IPS DF 6.9 (cell line): ENCODE measurements around the gene STK17A.

Experiments
- DNase-seq: peaks from one replicate; pipeline ENCODE4 v3.0.0-alpha.2; 2013; ENCODE audit warnings: low read depth, low spot score
- H3K27ac ChIP-seq: one replicate; pipeline ENCODE4 v1.5.1; 2013; ENCODE audit warnings: low read length, control low read depth
- H3K27me3 ChIP-seq: 2 replicates; pipeline ENCODE4 v1.6.1; 2013; ENCODE audit warnings: mild to moderate bottlenecking, low read length; ENCODE audit not compliant: control insufficient read depth, insufficient read depth
- H3K36me3 ChIP-seq: 2 replicates; pipeline ENCODE4 v1.6.1; 2013; ENCODE audit warnings: low read length; ENCODE audit not compliant: control insufficient read depth, insufficient read depth
- H3K4me1 ChIP-seq: 2 replicates; pipeline ENCODE4 v1.6.1; 2013; ENCODE audit warnings: low read length; ENCODE audit not compliant: control insufficient read depth, insufficient read depth
- H3K4me3 ChIP-seq: 2 replicates; pipeline ENCODE4 v1.5.1; 2013; ENCODE audit warnings: mild to moderate bottlenecking, low read length
- H3K9me3 ChIP-seq: 2 replicates; pipeline ENCODE4 v1.6.1; 2013; ENCODE audit warnings: low read length, inconsistent platforms; ENCODE audit not compliant: control insufficient read depth, insufficient read depth
- WGBS: extraction: QIAGEN DNeasy Blood & Tissue Kit; methylation state at CpG from one replicate; pipeline ENCODE4 v1.1.7; 2013; ENCODE audit warnings: mixed read lengths, missing lambda C conversion rate; ENCODE audit not compliant: insufficient read length, insufficient coverage; 5-methylcytosine and 5-hydroxymethylcytosine counted together

STK17A gene

DNA sequence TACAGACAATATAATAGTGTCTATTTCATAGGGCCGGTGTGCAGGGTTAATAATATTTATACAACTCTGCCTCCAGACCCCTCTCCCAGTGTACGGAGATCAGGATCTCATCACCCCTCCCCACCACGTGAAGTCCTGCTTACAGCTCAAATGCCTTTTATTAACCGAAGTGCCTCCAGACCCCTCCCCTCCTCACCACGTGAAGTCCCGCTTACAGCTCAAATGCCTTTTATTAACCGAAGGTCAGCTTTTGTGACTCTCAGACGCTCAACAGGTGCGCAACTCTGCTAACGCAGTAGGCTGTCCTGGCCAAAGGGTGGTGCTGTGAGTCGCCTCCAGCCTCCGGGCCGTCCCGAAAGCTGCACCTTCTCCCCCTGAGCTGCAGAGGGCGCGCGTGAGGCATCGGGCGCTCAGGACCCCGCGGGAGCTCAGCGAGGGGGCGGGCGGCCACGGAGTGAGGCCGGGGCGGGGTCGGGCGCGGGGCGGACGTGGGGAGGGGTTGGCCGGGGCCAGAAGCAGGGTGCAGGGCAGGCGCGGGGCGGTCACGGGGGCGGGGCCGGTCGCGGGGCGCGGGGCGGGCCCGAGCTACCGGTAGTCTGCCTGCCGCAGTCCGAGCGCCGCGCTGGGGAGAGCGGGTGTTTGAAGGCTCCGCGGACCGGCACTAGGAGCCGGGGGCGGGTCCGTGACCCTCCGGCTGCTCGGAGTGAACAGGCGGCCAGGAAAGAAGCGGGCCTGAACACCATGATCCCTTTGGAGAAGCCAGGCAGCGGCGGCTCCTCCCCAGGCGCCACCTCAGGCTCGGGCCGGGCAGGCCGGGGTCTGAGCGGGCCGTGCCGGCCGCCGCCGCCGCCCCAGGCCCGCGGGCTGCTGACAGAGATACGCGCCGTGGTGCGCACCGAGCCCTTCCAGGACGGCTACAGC, at the start of gene STK17A:
Gene STK17A (plus strand): TSS at position 606 of the 921 bp plus-strand sequence. CDS start 136 bp downstream, at position 742.
- Histone ChIP-seq H3K4me3 (peak within 1 kb of the TSS; percentile 78; the same call in 1 of the 2 replicates), H3K9me3 (no peaks in the 10 kb centered on the region), H3K27me3 (no peaks in the 10 kb centered on the region; the same call in 1 of the 2 replicates), H3K4me1 (peaks cover 7% of the 10 kb centered on the region; the same call in 1 of the 2 replicates), H3K27ac (no peak within 1 kb of the TSS), H3K36me3 (no peaks in the 10 kb centered on the region)
- no CpG with 5 or more reads among the region's 83 CpGs for WGBS
- peak; percentile 87 for DNase-seq

GRCh38 chr7:43533801-43534479, 49.0 kb upstream of the STK17A start:
- H3K27me3 ChIP-seq, result no peaks in the 10 kb centered on the region
- H3K4me1 ChIP-seq, result no peaks in the 10 kb centered on the region; the same call in 1 of the 2 replicates
- no CpG with 5 or more reads among the region's 6 CpGs for WGBS
- H3K27ac ChIP-seq, result no peak overlapping the region
- H3K9me3 ChIP-seq, result no peaks in the 10 kb centered on the region
- no peaks in the 10 kb centered on the region for H3K36me3 ChIP-seq
- H3K4me3 ChIP-seq, result no peak overlapping the region
- no peak for DNase-seq

DNA sequence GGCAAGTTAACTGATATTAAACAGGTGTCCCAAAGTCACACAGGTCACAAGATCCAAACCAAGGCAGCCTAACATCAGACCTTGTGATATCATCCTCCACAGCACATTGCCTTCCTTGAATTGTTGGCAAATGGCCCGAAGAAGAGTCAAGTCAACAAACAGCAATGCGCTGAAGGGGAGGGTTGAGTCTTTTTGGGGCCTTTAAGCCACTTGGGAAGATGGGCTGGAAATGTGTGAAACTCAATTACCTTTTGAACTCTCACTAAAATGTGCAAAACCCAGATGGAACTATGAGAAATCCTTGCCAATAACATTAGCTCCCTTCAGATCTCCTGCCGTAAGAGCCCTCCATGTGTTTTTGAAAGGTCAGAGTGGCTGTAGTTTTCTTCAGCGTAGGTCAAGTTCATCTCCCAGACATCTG, 47.9 kb upstream of the STK17A start:
- H3K4me1 ChIP-seq, result no peaks in the 10 kb centered on the region; the same call in 1 of the 2 replicates
- H3K36me3 ChIP-seq, result no peaks in the 10 kb centered on the region
- no peak overlapping the region for H3K4me3 ChIP-seq
- WGBS, result no CpG with 5 or more reads among the region's 4 CpGs
- no peak overlapping the region for H3K27ac ChIP-seq
- DNase-seq, result no peak
- H3K27me3 ChIP-seq, result no peaks in the 10 kb centered on the region
- no peaks in the 10 kb centered on the region for H3K9me3 ChIP-seq

- no CpG with 5 or more reads among the region's 6 CpGs for WGBS
- no peaks in the 10 kb centered on the region for H3K27me3 ChIP-seq
- no peak overlapping the region for H3K27ac ChIP-seq
- H3K4me3 ChIP-seq, result no peak overlapping the region
- DNase-seq, result no peak
- H3K9me3 ChIP-seq, result no peaks in the 10 kb centered on the region
- H3K4me1 ChIP-seq, result no peaks in the 10 kb centered on the region; the same call in 1 of the 2 replicates
- no peaks in the 10 kb centered on the region for H3K36me3 ChIP-seq
Observed at GRCh38 chr7:43535810-43536585, 46.9 kb upstream of the STK17A start.

- Histone ChIP-seq H3K9me3 (no peaks in the 10 kb centered on the region), H3K4me3 (no peak overlapping the region), H3K27me3 (no peaks in the 10 kb centered on the region), H3K4me1 (no peaks in the 10 kb centered on the region; the same call in 1 of the 2 replicates), H3K27ac (no peak overlapping the region), H3K36me3 (no peaks in the 10 kb centered on the region)
- WGBS, result no CpG with 5 or more reads among the region's 15 CpGs
- DNase-seq, result no peak
Observed at GRCh38 chr7:43536773-43537172, 46.1 kb upstream of the STK17A start.

DNA sequence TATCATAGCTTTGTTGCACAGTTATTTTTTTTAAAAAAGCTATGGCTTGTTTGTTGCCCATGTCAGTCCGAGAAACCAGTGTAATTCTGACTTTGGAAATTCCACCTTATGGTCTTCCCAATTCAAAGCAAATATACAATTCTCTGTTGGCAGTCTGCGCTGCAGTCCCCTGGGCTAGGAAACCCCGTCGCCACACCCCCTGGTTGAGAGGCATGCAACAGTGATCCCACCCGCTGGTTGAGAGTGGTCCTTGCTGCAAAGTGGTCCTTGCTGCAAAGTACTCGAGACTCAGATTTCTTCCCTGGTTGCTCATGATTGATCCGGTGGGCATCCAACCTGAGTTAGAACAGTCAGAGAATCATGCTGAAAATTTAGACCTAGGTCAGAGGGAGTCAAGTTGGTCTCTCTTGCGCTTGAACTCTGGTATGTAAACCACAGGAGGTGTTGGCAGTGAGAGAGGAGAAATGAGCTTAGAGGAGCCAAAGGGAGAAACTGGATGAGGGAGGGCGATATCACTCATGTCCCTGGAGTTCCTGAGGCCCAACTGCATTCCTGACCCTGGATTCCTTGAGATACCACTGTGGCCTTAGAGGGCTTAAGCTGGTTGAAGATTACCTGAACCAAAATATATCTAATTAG, 45.0 kb upstream of the STK17A start:
- Histone ChIP-seq H3K36me3 (no peaks in the 10 kb centered on the region), H3K4me1 (no peaks in the 10 kb centered on the region; the same call in 1 of the 2 replicates), H3K9me3 (no peaks in the 10 kb centered on the region), H3K27me3 (no peaks in the 10 kb centered on the region), H3K27ac (no peak overlapping the region), H3K4me3 (no peak overlapping the region)
- WGBS, result no CpG with 5 or more reads among the region's 9 CpGs
- no peak for DNase-seq

DNA sequence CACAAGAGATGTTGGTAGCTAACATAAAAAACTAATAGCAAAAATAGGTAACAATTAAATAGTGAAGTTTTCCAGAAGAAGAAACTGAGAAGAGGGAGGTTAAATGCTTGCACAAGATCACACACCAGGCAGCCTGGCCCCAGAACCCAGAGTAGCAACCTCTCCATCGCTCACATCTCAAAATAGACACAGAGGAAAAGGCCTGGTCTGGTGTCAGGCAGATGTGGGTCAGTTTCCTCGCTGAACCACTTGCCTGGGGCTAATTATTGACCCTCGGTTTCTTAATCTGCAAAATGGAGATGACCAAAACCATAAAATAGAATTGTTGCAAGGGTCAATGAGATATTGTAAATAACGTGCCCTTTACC, 44.5 kb upstream of the STK17A start:
- no CpG with 5 or more reads among the region's 4 CpGs for WGBS
- no peaks in the 10 kb centered on the region; the same call in 1 of the 2 replicates for H3K4me1 ChIP-seq

DNA sequence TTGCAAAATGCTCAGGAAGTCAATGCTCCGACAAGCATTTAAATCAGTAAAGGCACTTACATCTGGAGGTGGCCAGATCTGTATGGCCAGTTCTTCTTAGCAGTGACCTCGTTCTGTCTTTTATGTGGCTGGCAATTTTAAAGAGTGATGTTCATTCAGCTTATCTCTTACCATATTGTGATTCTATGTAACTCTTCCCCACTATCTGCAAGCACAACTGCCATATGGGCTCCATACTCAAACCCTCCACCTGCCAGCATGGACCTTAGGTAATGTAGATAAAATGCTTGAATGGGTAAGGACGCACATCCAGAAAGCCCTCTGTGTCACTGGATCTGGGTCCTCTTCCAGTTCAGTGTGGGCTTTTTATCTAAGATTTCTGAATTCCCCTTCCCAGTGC, 42.4 kb upstream of the STK17A start:
- no CpG with 5 or more reads among the region's 3 CpGs for WGBS
- no peak overlapping the region for H3K4me3 ChIP-seq
- no peaks in the 10 kb centered on the region for H3K9me3 ChIP-seq
- no peaks in the 10 kb centered on the region for H3K36me3 ChIP-seq
- H3K27ac ChIP-seq, result no peak overlapping the region
- no peaks in the 10 kb centered on the region; the same call in 1 of the 2 replicates for H3K4me1 ChIP-seq
- no peak for DNase-seq
- H3K27me3 ChIP-seq, result no peaks in the 10 kb centered on the region

More for the DNA sequence above, 44.5 kb upstream of the STK17A start:
- H3K9me3 ChIP-seq, result no peaks in the 10 kb centered on the region
- H3K27me3 ChIP-seq, result no peaks in the 10 kb centered on the region
- H3K4me3 ChIP-seq, result no peak overlapping the region
- no peak overlapping the region for H3K27ac ChIP-seq
- no peak for DNase-seq
- no peaks in the 10 kb centered on the region for H3K36me3 ChIP-seq

DNA sequence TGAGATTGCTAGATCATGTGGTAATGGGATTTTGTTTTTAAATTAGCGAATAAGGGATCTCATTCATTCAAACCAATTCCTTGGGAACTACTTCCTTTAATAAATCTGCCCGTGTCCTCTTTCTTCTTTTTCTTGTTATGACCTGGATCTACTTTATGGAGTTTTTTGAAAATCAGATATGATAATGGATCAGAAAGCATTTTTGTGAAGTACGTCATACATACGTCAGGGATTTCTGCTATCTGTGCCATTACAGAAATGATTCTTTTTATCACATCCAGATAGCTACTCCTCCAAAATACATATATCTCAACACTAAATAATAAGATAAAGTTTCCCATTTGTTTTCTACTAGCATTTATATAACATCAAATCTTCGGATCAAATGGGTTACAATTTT, 40.2 kb upstream of the STK17A start:
- WGBS, result 100% methylated on average over 1 of the region's 5 CpGs
- H3K9me3 ChIP-seq, result no peaks in the 10 kb centered on the region
- no peaks in the 10 kb centered on the region for H3K27me3 ChIP-seq
- H3K4me3 ChIP-seq, result no peak overlapping the region
- no peak overlapping the region for H3K27ac ChIP-seq
- no peaks in the 10 kb centered on the region for H3K4me1 ChIP-seq
- no peak for DNase-seq
- no peaks in the 10 kb centered on the region for H3K36me3 ChIP-seq

DNA sequence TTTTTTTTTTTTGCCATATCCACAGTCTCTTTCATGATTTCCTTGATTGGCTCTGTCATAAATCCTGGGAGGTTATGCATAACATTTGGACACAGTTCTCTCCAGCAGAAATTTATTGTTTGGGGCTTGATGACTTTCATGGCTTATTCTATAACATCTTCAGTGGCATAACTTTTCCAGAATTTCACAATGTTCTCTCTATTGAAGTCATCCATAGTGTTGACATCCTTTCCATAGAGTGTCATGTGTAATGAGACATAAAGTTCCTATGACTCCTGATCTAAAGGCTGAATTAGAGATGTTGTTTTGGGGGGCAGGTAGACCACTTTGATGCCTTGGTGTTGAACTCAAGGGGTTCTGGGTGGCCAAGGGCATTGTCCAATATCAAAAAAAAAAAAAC, 36.7 kb upstream of the STK17A start:
- no peaks in the 10 kb centered on the region for H3K27me3 ChIP-seq
- no peaks in the 10 kb centered on the region for H3K4me1 ChIP-seq
- H3K36me3 ChIP-seq, result no peaks in the 10 kb centered on the region
- no peaks in the 10 kb centered on the region for H3K9me3 ChIP-seq
- no peak overlapping the region for H3K4me3 ChIP-seq
- H3K27ac ChIP-seq, result no peak overlapping the region
- DNase-seq, result no peak
